ENCODE results near the gene RABL6.

- no peak for TF ChIP-seq CTCF (conservative IDR thresholded peaks at IDR 0.05; ENCODE audit: low read depth, low read length)
- TF ChIP-seq RFX5 (IDR thresholded peaks at IDR 0.05; ENCODE audit: low read depth, low read length), result no peak
- TF ChIP-seq CEBPB (IDR thresholded peaks at IDR 0.05; ENCODE audit: low read depth, low read length), result no peak
- TF ChIP-seq POLR2A (IDR thresholded peaks at IDR 0.05; ENCODE audit: low read depth, low read length), result no peak
- no peak for TF ChIP-seq RAD21 (IDR thresholded peaks at IDR 0.05; ENCODE audit: low read length)
- no peak for TF ChIP-seq SMC3 (IDR thresholded peaks at IDR 0.05; ENCODE audit: low read depth, low read length)
- no peak for TF ChIP-seq CHD1 (IDR thresholded peaks at IDR 0.05; ENCODE audit: low read depth, low read length)
- no peak for TF ChIP-seq NFE2L2 (IDR thresholded peaks at IDR 0.05; ENCODE audit: low read depth, low read length)
- TF ChIP-seq MXI1 (IDR thresholded peaks at IDR 0.05; ENCODE audit: borderline replicate concordance, low read depth, low read length), result no peak
- TF ChIP-seq, protein P1, sequence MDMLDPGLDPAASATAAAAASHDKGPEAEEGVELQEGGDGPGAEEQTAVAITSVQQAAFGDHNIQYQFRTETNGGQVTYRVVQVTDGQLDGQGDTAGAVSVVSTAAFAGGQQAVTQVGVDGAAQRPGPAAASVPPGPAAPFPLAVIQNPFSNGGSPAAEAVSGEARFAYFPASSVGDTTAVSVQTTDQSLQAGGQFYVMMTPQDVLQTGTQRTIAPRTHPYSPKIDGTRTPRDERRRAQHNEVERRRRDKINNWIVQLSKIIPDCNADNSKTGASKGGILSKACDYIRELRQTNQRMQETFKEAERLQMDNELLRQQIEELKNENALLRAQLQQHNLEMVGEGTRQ (IDR thresholded peaks at IDR 0.05; ENCODE audit: low read depth, low read length), result no peak
- no peak for TF ChIP-seq MAZ (IDR thresholded peaks at IDR 0.05; ENCODE audit: borderline replicate concordance, low read depth, low read length)
- TF ChIP-seq RCOR1 (IDR thresholded peaks at IDR 0.05; ENCODE audit: insufficient replicate concordance, low read length), result no peak
- TF ChIP-seq BHLHE40 (IDR thresholded peaks at IDR 0.05; ENCODE audit: low read depth, low read length), result no peak
- no peak for TF ChIP-seq ELK1 (IDR thresholded peaks at IDR 0.05; ENCODE audit: borderline replicate concordance, low read depth, low read length)
These were observed 30.8 kb downstream of the RABL6 start for GRCh38 chr9:136838314-136839228.

Data from IMR-90 (cell line).